GM19452 (cell line): ENCODE measurements around the gene PEPD.

ENCODE experiments used
- ATAC-seq: cut with Tn5 transposase; IDR thresholded peaks from one replicate; pipeline ENCODE4 v1.9.1; 2021; ENCODE audit not compliant: unreplicated experiment

The PEPD gene

GRCh38 chr19:33473653-33474305 lies 47.8 kb downstream of the PEPD start:
- no peak for ATAC-seq

- no peak for ATAC-seq
These were observed 48.6 kb downstream of the PEPD start for GRCh38 chr19:33472691-33473652.

GRCh38 chr19:33472226-33472625 lies 49.4 kb downstream of the PEPD start:
- no peak for ATAC-seq

GRCh38 chr19:33471111-33471996 lies 50.2 kb downstream of the PEPD start:
- ATAC-seq, result no peak

GRCh38 chr19:33470686-33471085 lies 50.9 kb downstream of the PEPD start:
- no peak for ATAC-seq

- ATAC-seq, result no peak
These were observed 51.6 kb downstream of the PEPD start for GRCh38 chr19:33470040-33470330.

GRCh38 chr19:33469171-33470039 lies 52.2 kb downstream of the PEPD start:
- no peak for ATAC-seq

- ATAC-seq, result no peak
These were observed 53.0 kb downstream of the PEPD start for GRCh38 chr19:33468361-33469170.

GRCh38 chr19:33467851-33468250 lies 53.7 kb downstream of the PEPD start:
- ATAC-seq, result no peak

- ATAC-seq, result no peak
These were observed 55.8 kb downstream of the PEPD start for GRCh38 chr19:33465834-33466233.

- no peak for ATAC-seq
These were observed 56.2 kb downstream of the PEPD start for GRCh38 chr19:33465371-33465770.

GRCh38 chr19:33464733-33465115 lies 56.9 kb downstream of the PEPD start:
- no peak for ATAC-seq

- ATAC-seq, result no peak
These were observed 57.4 kb downstream of the PEPD start for GRCh38 chr19:33464010-33464732.

GRCh38 chr19:33463199-33463598 lies 58.4 kb downstream of the PEPD start:
- ATAC-seq, result no peak

GRCh38 chr19:33462112-33462791 lies 59.3 kb downstream of the PEPD start:
- no peak for ATAC-seq

GRCh38 chr19:33461256-33462111 lies 60.1 kb downstream of the PEPD start:
- ATAC-seq, result no peak

- no peak for ATAC-seq
These were observed 61.2 kb downstream of the PEPD start for GRCh38 chr19:33460221-33460908.
